ENCODE data around the gene PRKCH.

The PRKCH gene

GRCh38 chr14:61368114-61368710, 46.8 kb downstream of the PRKCH start:
- Mint-ChIP-seq H3K9me3 (peaks cover 0 to 1% of the 10 kb centered on the region in 2 donors), H3K4me1 (ENCODE audit: low read depth in 2 of 2) (peaks cover 33 to 57% of the 10 kb centered on the region in 2 donors), H3K27me3 (no peaks in the 10 kb centered on the region), H3K36me3 (ENCODE audit: insufficient read depth) (peaks cover 29% of the 10 kb centered on the region), H3K4me3 (peak overlapping the region in 1 of 2 donors; percentile 77), H3K27ac (no peak overlapping the region)
- DNase-seq, result no peak
- no peak for ATAC-seq (replicated peaks)

- DNase-seq (no peak), ATAC-seq (replicated peaks) (no peak)
- Mint-ChIP-seq H3K4me3 (peak overlapping the region in 1 of 2 donors; percentile 77), H3K27me3 (no peaks in the 10 kb centered on the region), H3K4me1 (ENCODE audit: low read depth in 2 of 2) (peaks cover 37 to 61% of the 10 kb centered on the region in 2 donors), H3K9me3 (peaks cover 0 to 1% of the 10 kb centered on the region in 2 donors), H3K27ac (no peak overlapping the region), H3K36me3 (ENCODE audit: insufficient read depth) (peaks cover 36% of the 10 kb centered on the region)
Observed at GRCh38 chr14:61368781-61369453, 47.5 kb downstream of the PRKCH start.

GRCh38 chr14:61369454-61369810, 48.1 kb downstream of the PRKCH start:
- H3K36me3 Mint-ChIP-seq (ENCODE audit: insufficient read depth), result peaks cover 41% of the 10 kb centered on the region
- ATAC-seq (replicated peaks), result no peak
- DNase-seq, result no peak
- peaks cover 0 to 1% of the 10 kb centered on the region in 2 donors for H3K9me3 Mint-ChIP-seq
- peaks cover 37 to 66% of the 10 kb centered on the region in 2 donors for H3K4me1 Mint-ChIP-seq (ENCODE audit: low read depth in 2 of 2)
- peak overlapping the region in 1 of 2 donors; percentile 77 for H3K4me3 Mint-ChIP-seq
- no peak overlapping the region for H3K27ac Mint-ChIP-seq
- H3K27me3 Mint-ChIP-seq, result no peaks in the 10 kb centered on the region

GRCh38 chr14:61372379-61372778, 51.0 kb downstream of the PRKCH start:
- Mint-ChIP-seq H3K9me3 (peaks cover 6 to 9% of the 10 kb centered on the region in 2 donors), H3K27ac (peak overlapping the region in 1 of 2 donors; percentile 20), H3K4me1 (ENCODE audit: low read depth in 2 of 2) (peaks cover 62 to 79% of the 10 kb centered on the region in 2 donors), H3K27me3 (no peaks in the 10 kb centered on the region), H3K4me3 (peak overlapping the region; percentile 1 to 59), H3K36me3 (ENCODE audit: insufficient read depth) (peaks cover 50% of the 10 kb centered on the region)
- DNase-seq, result no peak
- ATAC-seq (replicated peaks), result no peak

GRCh38 chr14:61372842-61373555, 51.6 kb downstream of the PRKCH start:
- H3K4me1 Mint-ChIP-seq (ENCODE audit: low read depth in 2 of 2), result peaks cover 68 to 79% of the 10 kb centered on the region in 2 donors
- no peaks in the 10 kb centered on the region for H3K27me3 Mint-ChIP-seq
- H3K36me3 Mint-ChIP-seq (ENCODE audit: insufficient read depth), result peaks cover 50% of the 10 kb centered on the region
- H3K27ac Mint-ChIP-seq, result peak overlapping the region in 1 of 2 donors; percentile 7
- H3K9me3 Mint-ChIP-seq, result peaks cover 6 to 9% of the 10 kb centered on the region in 2 donors
- ATAC-seq (replicated peaks), result no peak
- H3K4me3 Mint-ChIP-seq, result peak overlapping the region; percentile 1 to 59
- no peak for DNase-seq

GRCh38 chr14:61374284-61374683, 52.9 kb downstream of the PRKCH start:
- no peaks in the 10 kb centered on the region for H3K27me3 Mint-ChIP-seq
- H3K4me1 Mint-ChIP-seq (ENCODE audit: low read depth in 2 of 2), result peaks cover 81% of the 10 kb centered on the region in 2 donors
- H3K9me3 Mint-ChIP-seq, result peaks cover 6 to 9% of the 10 kb centered on the region in 2 donors
- no peak for ATAC-seq (replicated peaks)
- H3K4me3 Mint-ChIP-seq, result peak overlapping the region; percentile 1 to 19
- no peak overlapping the region for H3K27ac Mint-ChIP-seq
- no peak for DNase-seq
- H3K36me3 Mint-ChIP-seq (ENCODE audit: insufficient read depth), result peaks cover 54% of the 10 kb centered on the region

- Mint-ChIP-seq H3K4me1 (ENCODE audit: low read depth in 2 of 2) (peaks cover 85 to 87% of the 10 kb centered on the region in 2 donors), H3K36me3 (ENCODE audit: insufficient read depth) (peaks cover 57% of the 10 kb centered on the region), H3K4me3 (peak overlapping the region in 1 of 2 donors; percentile 70), H3K9me3 (peaks cover 6 to 9% of the 10 kb centered on the region in 2 donors), H3K27ac (no peak overlapping the region), H3K27me3 (no peaks in the 10 kb centered on the region)
- ATAC-seq (replicated peaks) (no peak), DNase-seq (no peak)
Observed at GRCh38 chr14:61375218-61375617, 53.8 kb downstream of the PRKCH start.

- peak overlapping the region in 1 of 2 donors; percentile 36 for H3K4me3 Mint-ChIP-seq
- ATAC-seq (replicated peaks) (no peak), DNase-seq (no peak)
- H3K36me3 Mint-ChIP-seq (ENCODE audit: insufficient read depth), result peaks cover 60% of the 10 kb centered on the region
- H3K4me1 Mint-ChIP-seq (ENCODE audit: low read depth in 2 of 2), result peaks cover 87 to 88% of the 10 kb centered on the region in 2 donors
- H3K9me3 Mint-ChIP-seq, result peaks cover 6 to 9% of the 10 kb centered on the region in 2 donors
- H3K27ac Mint-ChIP-seq, result no peak overlapping the region
- no peaks in the 10 kb centered on the region for H3K27me3 Mint-ChIP-seq
Observed at GRCh38 chr14:61376314-61376713, 54.9 kb downstream of the PRKCH start.

GRCh38 chr14:61377749-61378148, 56.4 kb downstream of the PRKCH start:
- DNase-seq (no peak), ATAC-seq (replicated peaks) (no peak)
- no peak overlapping the region for H3K4me3 Mint-ChIP-seq
- peaks cover 6 to 9% of the 10 kb centered on the region in 2 donors for H3K9me3 Mint-ChIP-seq
- H3K4me1 Mint-ChIP-seq (ENCODE audit: low read depth in 2 of 2), result peaks cover 87 to 90% of the 10 kb centered on the region in 2 donors
- peaks cover 62% of the 10 kb centered on the region for H3K36me3 Mint-ChIP-seq (ENCODE audit: insufficient read depth)
- H3K27me3 Mint-ChIP-seq, result no peaks in the 10 kb centered on the region
- no peak overlapping the region for H3K27ac Mint-ChIP-seq

- H3K27me3 Mint-ChIP-seq, result no peaks in the 10 kb centered on the region
- peaks cover 5 to 9% of the 10 kb centered on the region in 2 donors for H3K9me3 Mint-ChIP-seq
- H3K27ac Mint-ChIP-seq, result no peak overlapping the region
- peaks cover 76 to 79% of the 10 kb centered on the region in 2 donors for H3K4me1 Mint-ChIP-seq (ENCODE audit: low read depth in 2 of 2)
- no peak overlapping the region for H3K4me3 Mint-ChIP-seq
- H3K36me3 Mint-ChIP-seq (ENCODE audit: insufficient read depth), result peaks cover 55% of the 10 kb centered on the region
- ATAC-seq (replicated peaks) (peak; percentile 72), DNase-seq (peak in 2 of 3 experiments; percentile 18 to 33)
Observed at GRCh38 chr14:61379639-61380184, 58.3 kb downstream of the PRKCH start.

- Mint-ChIP-seq H3K4me3 (no peak overlapping the region), H3K36me3 (ENCODE audit: insufficient read depth) (peaks cover 47% of the 10 kb centered on the region), H3K9me3 (peaks cover 0 to 5% of the 10 kb centered on the region in 2 donors), H3K4me1 (ENCODE audit: low read depth in 2 of 2) (peaks cover 66 to 69% of the 10 kb centered on the region in 2 donors), H3K27ac (no peak overlapping the region), H3K27me3 (no peaks in the 10 kb centered on the region)
- no peak for ATAC-seq (replicated peaks)
- no peak for DNase-seq
Observed at GRCh38 chr14:61380984-61381383, 59.6 kb downstream of the PRKCH start.

- Mint-ChIP-seq H3K36me3 (ENCODE audit: insufficient read depth) (peaks cover 45% of the 10 kb centered on the region), H3K4me3 (no peak overlapping the region), H3K27ac (no peak overlapping the region), H3K27me3 (no peaks in the 10 kb centered on the region), H3K9me3 (peaks cover 0 to under 1% of the 10 kb centered on the region in 2 donors), H3K4me1 (ENCODE audit: low read depth in 2 of 2) (peaks cover 61 to 63% of the 10 kb centered on the region in 2 donors)
- ATAC-seq (replicated peaks), result no peak
- DNase-seq, result no peak
Observed at GRCh38 chr14:61381553-61381952, 60.2 kb downstream of the PRKCH start.

- no peak for DNase-seq
- no peaks in the 10 kb centered on the region for H3K9me3 Mint-ChIP-seq
- no peak for ATAC-seq (replicated peaks)
- H3K36me3 Mint-ChIP-seq (ENCODE audit: insufficient read depth), result peaks cover 44% of the 10 kb centered on the region
- H3K27ac Mint-ChIP-seq, result no peak overlapping the region
- H3K4me3 Mint-ChIP-seq, result no peak overlapping the region
- H3K27me3 Mint-ChIP-seq, result no peaks in the 10 kb centered on the region
- H3K4me1 Mint-ChIP-seq (ENCODE audit: low read depth in 2 of 2), result peaks cover 50% of the 10 kb centered on the region in 2 donors
Observed at GRCh38 chr14:61382842-61383241, 61.5 kb downstream of the PRKCH start.

Data from effector memory CD8-positive, alpha-beta T cell (primary cell).